NCI-H1105 treated with DMSO at 0.1 percent for 48 hours (cell line): ENCODE data around the gene PDIA3.
"Not testable (repeated sequence)": the region's sequence is repeated elsewhere in the genome, so short reads cannot be mapped to it uniquely, and the experiment has no call there.

Experiments used
- DNase-seq: peaks from one replicate; lab custom pipeline; 2025; lab: John Stamatoyannopoulos, UW

The PDIA3 gene

DNA sequence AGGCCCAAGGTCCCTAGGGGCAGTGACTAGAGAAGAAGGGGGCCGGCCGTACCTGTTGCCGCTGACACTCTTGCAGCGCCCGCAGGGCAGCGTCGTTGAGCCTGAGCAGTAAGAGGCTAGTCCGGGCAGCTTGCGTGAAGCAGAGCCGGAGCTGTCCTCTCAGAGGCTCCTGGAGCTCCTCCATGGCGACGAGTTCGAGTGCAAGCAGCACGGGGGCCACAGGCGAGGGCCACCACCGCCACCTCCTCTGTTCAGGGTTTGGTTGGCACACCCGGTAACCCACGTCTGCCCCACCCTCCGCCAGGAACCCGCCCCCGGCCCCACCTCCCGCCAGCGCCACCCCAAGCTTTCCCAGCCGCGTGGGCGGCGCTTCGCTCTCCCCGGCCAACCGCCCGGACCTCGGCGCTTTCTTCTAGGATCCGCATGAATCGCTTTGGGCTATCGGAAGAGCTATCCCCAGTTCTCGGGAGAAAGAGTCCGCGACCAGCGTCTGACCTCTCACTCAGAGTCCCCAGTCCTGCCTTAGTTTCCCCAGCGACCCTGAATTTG, 30.6 kb downstream of the PDIA3 start, which contains the start of gene ELL3:
TSS of gene ELL3 (minus strand) at position 249 of the 549 bp plus-strand sequence. CDS start at position 184, 65 bp downstream.
- peak; percentile 73 for DNase-seq

DNA sequence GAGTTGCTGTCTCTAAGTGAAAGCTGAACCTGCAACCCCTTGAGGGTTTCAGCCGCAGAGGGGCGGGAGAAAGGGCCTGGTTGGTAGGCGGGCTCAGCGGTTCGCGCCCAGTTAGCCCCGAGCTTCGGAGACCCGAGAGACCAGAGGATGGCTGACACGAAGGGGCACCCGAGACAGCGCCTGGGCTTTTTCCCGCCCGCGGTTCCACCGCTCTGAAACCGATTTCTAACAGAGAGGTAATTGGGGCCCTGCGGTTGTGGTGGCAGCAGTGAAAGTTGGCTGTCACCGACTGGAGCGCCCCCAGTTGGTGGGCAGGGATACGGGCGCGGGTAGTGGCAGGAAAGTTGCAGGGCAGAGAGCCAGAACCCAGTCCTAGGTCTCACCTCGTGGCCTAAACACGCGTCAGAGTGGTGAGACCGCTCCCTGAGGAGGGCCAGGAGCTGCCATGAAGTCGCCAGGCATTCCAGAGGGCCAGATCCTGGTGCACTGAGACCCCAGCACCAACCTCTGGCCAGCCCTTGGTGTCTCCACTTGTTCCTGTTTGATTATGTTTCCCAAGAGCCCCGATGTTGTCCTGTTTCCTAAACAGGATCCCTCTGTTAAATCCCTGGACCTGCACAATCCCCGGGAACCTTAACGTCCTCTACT, 31.2 kb downstream of the PDIA3 start:
- peak; percentile 73 for DNase-seq

DNA sequence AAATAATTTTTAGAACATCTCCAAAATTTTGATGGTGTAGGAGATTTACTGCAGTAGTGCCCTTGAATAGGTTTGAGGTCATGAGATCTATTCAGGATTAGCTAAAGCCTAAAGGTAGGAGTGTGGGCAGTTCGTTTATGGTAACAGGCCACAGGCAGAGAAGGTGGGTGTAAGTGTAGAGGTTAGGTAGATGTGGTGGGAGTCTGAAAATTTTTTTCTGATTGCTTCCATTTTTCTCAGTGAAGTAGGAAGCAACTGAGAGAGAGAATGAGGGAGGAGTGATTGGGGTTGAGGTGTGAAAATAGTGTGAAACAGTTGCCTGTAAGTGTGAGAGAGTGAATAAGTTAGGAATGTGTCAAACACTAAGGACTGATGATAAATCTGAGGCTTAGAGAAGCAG, 32.8 kb downstream of the PDIA3 start:
- DNase-seq = no peak

DNA sequence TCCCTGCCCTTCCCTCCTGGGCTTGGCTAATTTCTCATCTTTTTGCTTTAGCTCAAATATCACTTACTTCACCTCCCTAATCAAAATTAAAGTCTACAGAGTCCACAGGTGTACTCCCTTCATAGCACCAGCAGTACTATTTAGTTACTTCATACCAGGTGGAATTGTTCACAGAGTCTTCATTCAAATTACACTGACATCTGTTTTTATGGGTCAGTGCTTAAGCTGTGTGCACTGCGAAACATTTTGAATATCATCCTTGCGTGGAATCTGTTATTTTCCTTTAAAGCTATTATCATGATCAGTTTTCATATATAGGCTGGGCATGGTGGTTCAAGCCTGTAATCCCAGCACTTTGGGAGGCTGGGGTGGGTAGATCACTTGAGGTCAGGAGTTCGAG, 43.2 kb downstream of the PDIA3 start:
- no peak for DNase-seq

DNA sequence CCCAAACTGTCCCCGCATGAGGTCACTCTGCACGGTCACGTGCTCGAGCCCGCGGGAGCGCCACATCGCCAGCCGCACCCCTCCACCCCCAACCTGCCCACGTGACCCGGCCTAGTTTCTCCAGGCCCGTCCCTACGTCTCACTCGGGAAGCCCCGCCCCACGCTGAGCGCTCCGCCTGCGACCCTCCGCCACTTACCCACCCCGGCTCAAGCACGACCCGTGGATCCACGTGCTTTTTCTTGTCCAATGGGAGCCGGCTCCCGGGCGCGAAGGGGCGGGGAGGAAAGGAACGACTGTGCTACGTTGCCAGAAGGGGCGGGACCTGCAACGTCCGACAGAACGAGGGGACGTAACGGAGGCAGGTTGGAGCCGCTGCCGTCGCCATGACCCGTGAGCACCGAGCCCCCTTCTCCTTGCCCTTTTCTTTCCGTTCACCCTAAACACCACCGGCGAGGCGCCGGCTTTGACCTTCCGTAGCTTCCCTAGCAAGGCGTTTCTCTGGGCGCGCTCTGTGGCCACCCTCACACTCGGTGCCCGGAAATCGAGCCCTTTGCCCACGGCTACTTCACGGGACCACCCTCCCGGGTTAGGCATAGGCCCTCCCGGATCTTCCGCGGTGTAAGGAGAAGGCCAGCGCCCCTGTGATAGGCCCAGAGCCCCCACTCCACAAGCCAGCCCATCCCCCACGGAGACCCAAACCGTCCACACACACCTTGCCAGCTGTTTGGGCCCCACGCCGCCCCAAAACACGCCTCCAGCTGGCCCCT, 45.9 kb downstream of the PDIA3 start, which contains the start of gene SERF2:
TSS of gene SERF2 (plus strand) at position 328 of the 768 bp plus-strand sequence. CDS start at position 385, 57 bp downstream.
- peak; percentile 93 for DNase-seq

DNA sequence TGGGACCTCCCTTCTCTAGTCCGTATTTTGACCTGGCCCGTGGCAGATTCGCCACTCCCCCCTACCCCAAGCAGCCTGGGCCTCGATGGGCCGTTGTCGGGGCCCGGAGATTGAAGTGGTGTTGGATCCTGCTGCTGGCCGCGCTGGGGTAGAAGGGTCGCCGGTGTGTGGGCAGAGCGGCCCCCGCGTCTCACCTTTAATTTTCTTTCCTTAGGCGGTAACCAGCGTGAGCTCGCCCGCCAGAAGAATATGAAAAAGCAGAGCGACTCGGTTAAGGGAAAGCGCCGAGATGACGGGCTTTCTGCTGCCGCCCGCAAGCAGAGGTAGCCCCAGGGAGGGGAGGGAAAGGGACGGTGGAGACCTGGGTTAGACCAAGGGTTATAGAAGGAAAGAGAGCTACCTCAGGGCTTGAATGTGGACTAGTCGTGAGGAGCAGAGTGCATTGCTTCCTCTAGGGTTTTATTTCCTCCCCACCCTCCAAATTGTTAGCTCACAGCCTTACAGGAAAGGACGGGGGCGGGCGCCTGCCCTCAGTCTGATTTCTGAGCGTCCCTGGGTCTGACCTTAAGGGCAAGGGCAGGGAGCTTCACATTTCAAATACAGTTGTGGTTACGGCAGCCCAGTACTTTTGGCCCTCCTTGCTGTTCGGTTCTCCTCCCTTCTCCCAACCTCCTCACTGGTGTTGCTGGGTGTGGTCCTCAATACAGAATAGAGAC, 46.7 kb downstream of the PDIA3 start:
- no peak for DNase-seq

DNA sequence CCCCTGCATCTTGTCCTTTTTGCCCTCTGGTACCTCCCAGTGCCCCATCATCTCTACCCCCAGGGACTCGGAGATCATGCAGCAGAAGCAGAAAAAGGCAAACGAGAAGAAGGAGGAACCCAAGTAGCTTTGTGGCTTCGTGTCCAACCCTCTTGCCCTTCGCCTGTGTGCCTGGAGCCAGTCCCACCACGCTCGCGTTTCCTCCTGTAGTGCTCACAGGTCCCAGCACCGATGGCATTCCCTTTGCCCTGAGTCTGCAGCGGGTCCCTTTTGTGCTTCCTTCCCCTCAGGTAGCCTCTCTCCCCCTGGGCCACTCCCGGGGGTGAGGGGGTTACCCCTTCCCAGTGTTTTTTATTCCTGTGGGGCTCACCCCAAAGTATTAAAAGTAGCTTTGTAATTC, 47.4 kb downstream of the PDIA3 start:
- DNase-seq = no peak

DNA sequence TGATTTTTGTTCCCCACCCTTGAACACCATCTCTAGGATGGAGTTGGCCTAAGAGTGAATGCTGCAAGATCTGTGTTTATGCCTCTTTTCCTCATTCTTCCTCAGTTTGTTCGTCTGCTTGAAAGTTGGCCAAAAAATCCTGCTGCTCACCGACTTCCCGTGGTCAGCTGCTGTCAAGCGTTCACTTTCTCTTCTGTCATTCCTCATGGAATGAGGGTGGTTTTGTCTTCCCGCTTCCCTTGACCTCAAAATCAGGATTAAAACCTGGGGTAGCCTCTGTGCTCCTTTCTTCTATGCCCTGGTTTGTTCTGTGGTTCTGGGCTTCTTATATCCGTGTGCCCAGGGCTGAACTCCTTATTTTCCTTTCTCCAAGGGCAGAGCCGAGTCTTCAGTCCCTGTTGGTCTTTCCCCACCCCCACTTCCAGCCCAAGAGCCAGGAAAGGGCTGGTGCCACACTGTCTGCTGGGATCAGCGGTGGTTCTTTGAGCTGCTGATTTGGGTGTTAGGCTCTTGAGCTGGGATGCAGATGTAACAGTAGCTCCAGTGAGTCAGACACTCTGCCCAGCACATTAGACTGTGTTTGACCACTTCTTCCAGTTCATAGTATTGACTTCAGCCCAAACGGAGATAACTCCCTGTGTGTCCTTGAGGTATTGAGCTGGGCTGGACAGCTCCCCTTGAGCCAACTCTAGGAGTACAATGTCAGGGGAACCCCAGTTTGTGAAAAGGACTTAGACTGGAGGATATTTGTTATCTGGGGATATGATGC, 48.2 kb downstream of the PDIA3 start:
- no peak for DNase-seq

DNA sequence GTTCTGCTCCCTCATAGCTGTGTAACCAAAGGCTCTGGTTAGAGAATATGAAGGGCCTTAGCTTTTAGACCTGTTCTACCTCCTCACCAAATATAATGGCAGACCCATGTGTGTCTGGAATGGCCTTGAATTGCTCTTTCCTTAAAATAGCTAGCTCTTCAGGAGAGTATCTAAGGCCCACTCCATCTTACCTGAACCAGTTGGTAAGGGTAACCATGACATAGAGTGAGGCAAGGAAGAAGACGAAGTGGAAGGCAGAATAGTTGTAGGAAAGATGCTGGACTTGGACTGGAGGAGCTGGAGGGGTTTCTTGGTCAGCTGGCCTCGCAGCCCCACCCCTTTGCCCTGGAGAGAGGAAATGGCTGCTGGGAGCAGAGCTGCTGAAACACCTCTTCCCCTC, 49.0 kb downstream of the PDIA3 start:
- no peak for DNase-seq

DNA sequence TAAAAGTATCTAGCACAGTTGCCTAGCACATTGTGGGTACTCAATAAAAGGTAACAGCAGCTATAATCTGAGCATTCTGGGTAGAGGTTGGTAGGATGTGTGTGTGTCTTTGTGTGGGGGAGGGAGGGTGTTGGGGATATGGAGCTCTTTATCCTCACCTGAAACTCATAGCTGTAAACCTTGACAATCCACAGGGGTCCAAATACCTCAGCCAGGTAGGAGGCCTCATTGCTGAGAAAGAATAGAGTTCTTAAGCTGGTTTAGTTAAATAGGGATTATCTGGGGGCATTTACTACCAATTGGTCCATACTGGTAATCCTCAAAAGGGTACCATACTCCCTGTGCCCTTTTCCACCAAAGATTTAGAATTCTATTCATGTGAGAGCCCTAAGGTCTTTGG, 49.8 kb downstream of the PDIA3 start:
- no peak for DNase-seq

DNA sequence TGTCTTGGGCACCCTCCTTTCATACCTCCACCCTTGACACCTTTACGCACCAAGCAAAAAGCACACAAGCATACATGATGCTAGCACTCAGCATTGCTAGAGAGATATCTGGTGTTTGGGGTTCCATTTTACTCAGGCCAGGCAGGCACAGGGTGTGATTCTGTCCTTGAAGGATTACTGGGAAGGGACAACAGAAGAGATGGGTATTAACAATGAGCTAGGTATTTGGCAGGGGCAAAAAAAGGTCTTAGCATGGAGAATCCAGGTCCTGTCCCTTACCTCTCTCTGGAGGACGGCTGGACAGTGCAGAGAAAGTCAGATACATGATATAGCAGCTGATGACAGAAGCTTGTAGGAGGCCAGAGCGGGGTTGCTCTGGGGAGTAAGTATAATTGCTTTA, 50.3 kb downstream of the PDIA3 start:
- no peak for DNase-seq

DNA sequence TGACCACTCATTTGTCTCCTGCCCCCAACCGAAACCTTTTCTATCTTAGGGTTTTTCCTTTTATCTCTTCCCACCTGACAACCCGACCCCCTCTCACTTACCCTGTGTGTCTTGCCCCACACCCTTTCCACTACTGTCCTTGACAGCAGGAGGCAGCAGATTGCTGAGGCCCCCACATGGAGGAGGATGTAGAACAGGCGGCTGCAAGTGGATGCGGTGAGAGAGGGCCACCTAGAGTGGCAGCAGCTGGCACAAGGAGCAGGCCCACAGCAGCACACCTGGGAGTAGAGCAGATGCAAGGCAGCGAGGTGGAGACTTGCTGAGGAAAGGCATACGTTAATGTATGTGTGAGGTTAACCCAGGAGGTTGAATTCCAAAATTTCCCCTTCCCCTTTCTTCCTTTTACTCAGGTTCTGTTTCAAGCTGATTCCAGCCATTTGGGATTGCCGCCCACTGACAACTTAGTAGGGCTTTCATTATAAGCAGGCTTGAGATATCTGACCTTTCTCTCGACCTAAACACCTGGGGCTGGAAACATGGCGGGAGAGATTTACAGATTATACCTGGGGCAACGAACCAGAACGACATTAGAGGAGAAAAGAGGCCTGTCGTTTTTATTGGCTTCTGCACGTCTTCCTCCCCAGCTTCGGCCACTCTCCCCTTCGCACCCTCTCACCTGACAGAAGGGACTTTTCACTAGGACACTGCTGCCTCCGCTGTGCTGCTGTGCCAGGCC, 53.1 kb downstream of the PDIA3 start:
- DNase-seq = no peak

DNA sequence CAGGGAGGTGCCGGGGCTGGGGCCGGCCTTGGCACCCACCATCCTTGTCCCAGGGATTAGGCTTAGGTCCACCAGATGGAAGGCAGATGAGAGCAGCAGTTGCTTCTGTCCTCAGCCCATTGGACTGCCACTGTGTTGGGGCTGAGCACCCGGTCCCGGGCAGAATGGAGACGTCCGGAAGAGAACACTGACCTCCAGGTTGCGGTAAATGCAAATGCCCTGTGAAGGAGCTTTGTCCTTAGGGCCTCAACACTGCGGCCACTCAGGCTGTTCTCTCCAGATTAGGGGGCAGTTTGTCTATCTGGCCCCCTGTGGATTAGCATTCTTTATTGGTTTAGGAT, 53.7 kb downstream of the PDIA3 start, which contains the start of gene SERINC4:
TSS of gene SERINC4 (minus strand) at position 276 of the 341 bp plus-strand sequence. CDS start at position 42, 234 bp downstream.
- no peak for DNase-seq

DNA sequence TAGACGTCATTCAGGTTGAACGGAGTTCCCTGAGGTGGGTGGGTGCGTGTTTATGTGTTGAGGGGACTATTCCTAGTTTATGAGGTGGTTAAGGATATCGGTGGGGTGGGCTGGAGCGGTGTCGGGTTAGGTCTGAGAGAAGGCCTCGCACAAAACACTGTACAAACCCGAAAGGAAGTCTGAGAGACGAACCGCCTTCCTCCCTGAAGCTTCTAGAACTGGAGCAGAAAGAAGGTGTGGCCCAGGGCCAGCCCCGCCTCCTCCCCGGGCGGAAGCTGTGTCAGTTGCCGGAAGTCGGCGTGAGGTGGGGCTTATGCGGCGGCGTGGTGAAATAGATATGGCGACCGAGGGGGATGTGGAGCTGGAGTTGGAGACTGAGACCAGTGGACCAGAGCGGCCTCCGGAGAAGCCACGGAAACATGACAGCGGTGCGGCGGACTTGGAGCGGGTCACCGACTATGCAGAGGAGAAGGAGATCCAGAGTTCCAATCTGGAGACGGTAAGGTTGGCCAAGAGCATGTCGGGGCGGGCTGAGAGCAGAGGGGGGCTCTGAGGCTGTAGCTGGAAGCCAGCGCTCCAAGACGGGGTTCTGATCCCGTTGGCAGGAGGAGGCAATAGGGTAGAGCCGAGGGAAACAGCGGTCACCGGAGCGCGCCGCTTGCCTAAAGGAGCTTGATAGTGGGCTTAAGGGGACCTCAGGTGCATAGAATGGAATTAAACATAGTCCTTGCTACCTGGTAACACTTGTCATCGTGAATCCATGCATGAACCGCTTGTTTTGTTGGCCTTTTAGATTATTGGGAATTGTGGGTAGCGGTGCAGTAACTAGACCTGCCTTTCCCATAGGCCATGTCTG, 54.3 kb downstream of the PDIA3 start, which contains the start of gene HYPK:
TSS of gene HYPK (plus strand) at position 314 of the 856 bp plus-strand sequence. CDS start at position 338, 24 bp downstream.
- DNase-seq = peak; percentile 56

DNA sequence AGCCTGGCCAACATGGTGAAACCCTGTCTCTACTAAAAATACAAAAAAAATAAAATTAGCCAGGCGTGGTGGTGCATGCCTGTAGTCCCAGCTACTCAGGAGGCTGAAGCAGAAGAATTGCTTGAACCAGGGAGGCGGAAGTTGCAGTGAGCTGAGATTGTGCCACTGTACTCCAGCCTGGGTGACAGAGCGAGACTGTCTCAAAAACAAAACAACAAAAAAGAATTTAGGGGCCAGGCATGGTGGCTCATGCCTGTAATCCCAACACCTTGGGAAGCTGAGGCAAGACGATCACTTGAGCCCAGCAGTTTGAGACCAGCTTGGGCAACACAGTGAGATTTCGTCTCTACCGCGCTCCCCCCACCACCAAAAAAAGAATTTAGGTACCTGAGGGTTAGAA, 56.4 kb downstream of the PDIA3 start:
- not testable (repeated sequence) for DNase-seq

DNA sequence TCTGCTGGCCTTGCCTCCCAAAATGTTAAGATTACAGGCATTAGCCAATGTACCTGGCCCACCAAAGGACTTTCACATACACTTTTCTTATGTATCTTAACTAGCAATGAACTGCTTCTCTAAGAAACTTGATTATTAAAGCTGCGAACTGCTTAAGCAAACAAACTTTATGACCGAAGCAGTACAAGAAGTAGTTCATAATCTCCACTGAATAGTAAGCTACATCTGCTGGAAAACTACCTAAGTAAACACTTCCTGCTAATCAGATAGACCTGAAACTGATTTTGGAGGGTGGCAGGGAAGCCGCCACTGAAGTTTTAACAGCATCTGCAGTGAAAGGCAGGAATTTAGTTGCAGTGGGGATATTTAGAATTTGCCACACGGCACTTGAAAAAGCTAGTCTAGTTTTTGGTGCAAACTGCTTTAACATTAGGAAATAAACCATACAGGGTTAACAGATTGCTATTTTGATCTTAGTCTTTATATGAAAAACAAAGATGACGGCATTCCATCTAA, 62.3 kb downstream of the PDIA3 start:
- DNase-seq = no peak

DNA sequence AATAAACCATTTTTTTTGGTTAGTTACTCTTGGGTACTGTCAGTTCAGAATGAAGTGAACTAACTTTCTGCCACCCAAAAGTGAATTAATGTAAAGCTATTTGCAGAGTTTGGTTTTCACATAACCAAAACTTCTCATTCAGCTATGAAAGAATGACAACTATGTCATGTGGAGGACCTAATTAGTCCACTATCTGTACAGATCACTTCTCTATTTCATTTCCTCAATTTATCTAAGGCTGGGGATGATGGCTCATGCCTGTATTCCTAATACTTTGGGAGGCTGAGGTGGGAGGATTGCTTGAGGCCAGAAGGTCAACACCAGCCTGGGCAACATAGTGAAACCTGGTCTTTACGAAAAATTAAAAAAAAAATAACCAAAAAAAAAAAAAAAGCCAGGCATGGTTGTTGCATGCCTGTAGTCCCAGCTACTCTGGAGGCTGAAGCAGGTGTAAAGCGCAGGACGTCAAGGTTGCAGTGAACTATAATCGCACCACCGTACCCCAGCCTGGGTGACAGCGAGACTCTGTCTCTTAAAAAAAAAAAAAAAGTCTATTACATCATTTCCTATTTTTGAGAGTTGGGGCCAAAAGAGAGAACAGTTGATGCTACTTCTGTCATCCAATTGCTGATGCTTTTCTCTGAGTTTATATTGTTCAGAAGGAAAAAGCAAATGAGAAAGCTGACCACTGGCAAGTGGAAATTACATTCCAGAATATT, 62.9 kb downstream of the PDIA3 start:
- no peak for DNase-seq

DNA sequence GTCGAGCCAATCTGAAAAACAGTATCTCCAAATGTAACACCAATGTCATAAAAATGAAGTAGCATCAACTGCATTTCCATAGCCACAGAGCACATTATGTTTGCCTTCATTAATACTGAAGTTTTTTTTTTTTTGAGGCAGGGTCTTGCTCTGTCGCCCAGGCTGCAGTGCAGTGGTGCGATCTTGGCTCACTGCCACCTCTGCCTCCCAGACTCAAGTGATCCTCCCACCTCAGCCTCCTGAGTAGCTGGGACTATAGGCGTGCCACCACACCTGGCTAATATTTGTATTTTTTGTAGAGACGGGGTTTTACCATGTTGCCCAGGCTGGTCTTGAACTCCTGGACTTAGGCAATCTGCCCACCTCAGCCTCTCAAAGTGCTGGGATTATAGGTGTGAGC, 68.8 kb downstream of the PDIA3 start:
- not testable (repeated sequence) for DNase-seq

DNA sequence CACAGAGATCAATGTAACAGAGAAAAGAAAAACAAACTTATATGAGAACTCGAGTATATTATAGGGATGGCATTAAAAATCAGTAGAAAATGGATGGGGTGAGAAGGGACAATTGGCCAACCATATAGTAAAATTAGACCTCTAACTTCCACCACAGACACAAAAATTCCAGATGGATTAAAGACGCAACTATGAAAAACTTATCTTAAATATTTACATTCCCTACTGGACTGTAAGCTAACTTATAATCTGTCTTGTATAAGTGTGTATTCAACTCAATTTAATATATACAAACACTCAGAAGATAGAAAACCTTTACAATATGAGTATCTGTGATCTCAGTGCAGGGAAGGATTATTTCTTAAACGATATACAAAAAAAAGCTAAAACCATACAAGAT, 75.3 kb downstream of the PDIA3 start:
- DNase-seq = no peak
